Suppressor macrophage treated with lipopolysaccharide for 1 hour (primary cell): ENCODE measurements around the gene IGFBP7.

ENCODE experiments used
- DNase-seq, 3 donors: peaks; one replicate each; pipeline ENCODE4 v3.0.0-alpha.2; 2020 to 2022

Gene IGFBP7, protein sequence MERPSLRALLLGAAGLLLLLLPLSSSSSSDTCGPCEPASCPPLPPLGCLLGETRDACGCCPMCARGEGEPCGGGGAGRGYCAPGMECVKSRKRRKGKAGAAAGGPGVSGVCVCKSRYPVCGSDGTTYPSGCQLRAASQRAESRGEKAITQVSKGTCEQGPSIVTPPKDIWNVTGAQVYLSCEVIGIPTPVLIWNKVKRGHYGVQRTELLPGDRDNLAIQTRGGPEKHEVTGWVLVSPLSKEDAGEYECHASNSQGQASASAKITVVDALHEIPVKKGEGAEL

DNA sequence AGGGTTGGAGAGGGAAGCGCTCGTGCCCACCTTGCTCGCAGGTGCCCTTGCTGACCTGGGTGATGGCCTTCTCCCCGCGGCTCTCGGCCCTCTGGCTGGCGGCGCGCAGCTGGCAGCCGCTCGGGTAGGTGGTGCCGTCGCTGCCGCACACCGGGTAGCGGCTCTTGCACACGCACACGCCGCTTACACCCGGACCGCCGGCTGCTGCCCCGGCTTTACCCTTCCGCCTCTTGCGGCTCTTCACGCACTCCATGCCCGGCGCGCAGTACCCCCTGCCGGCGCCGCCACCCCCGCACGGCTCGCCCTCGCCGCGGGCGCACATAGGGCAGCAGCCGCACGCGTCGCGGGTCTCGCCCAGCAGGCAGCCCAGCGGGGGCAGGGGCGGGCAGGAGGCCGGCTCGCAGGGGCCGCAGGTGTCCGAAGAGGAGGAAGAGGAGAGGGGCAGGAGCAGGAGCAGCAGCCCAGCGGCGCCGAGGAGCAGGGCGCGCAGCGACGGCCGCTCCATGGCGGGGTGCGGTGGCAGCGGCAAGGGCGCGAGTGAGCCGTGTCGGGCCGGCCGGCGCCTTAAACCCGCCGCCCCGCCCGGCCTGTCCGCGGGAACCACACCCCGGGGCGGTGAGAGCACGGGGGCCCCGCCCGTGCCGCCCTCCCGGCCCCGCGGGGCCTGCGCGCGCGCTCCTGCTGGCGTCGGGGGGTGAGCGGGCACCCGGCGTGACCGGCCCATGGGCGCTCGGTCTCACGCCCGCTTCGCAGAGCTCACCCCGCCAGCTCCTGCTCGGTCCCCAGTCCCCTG lies at the start of gene IGFBP7:
Gene IGFBP7 (minus strand): TSS at position 539 of the 793 bp plus-strand sequence. CDS start 34 bp downstream, at position 505.
- peak; percentile 35 to 68 (median 55) for DNase-seq

DNA sequence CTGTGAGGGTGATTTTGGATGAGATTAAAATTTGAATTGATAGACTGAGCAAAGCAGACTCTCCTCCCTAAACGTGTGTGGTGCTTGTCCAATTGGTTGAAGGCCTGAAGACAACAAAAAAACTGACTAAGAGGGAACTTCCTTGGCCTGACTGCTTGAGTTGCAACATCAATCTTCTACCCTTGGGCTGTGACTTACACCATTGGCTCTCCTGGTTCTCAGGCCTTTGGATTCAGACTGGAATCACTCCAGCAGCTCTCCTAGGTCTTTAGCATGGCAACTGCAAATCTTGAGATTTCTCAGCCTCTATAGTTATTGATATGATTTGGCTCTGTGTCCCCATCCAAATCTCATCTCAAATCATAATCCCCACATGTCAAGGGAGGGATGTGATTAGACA lies 49.7 kb upstream of the IGFBP7 start:
- peak in 2 of 3 donors; percentile 30 to 31 for DNase-seq

DNA sequence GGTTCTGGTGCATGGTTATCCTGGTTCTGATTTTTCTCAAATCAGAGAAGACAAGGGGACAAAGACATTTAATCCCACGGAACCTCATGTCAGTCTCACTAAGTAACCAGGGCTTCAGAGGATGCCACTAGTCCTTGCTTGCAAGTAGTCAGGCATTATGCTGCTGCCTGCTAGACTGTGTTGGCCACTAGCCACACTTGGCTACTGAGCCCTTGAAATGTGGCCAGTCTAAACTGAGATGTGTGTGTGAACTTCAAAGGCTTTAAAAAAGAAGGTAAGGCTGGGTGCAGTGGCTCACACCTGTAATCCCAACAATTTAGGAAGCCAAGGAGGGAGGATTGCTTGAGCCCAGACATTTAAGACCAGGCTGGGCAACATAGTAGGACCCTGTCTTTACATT lies 48.6 kb upstream of the IGFBP7 start:
- no peak for DNase-seq

DNA sequence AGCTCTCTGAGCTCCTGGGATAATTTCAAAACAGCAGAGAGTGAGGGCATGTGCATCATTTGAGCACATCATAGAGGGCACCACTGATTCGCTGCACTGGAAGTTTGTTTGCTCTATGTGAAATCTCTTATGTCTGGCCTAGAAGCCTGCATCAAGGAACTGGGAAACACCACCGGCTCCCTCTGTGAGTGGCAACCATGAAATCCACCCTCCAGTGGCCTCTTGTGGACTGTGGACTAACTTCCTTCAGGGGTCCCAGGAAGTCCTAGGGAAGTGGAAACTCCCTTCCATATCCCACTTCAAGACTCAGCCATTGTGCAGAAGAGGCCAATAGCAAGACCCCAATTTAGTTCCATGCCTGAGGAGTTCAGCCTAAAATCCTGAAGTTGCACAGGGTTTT lies 48.0 kb upstream of the IGFBP7 start:
- no peak for DNase-seq

DNA sequence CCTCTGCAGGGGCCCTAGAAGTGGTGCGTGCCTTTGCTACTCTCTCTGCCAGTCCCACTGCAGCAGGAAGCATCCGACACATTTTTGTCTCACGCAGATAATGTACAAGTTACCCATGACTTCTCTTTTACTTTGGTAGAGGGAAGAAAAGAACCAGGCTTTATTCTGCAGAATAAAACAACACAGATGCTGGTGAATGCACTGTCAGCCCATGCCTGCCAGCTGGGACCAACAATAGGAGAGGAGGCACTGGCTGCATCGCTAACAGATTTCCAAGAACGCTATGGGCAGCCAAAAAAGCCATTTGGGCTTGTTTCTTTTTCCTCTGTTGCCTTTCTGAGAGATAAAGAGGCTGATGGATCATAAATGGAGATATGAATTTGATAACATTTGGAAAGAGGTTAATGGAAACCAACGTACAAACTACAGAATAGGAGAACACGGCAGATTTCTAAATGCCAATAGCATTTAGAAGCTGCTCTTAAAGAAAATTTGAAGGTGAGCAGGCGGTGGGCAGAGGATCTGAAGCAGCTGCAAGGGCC lies 47.5 kb upstream of the IGFBP7 start:
- DNase-seq = no peak

DNA sequence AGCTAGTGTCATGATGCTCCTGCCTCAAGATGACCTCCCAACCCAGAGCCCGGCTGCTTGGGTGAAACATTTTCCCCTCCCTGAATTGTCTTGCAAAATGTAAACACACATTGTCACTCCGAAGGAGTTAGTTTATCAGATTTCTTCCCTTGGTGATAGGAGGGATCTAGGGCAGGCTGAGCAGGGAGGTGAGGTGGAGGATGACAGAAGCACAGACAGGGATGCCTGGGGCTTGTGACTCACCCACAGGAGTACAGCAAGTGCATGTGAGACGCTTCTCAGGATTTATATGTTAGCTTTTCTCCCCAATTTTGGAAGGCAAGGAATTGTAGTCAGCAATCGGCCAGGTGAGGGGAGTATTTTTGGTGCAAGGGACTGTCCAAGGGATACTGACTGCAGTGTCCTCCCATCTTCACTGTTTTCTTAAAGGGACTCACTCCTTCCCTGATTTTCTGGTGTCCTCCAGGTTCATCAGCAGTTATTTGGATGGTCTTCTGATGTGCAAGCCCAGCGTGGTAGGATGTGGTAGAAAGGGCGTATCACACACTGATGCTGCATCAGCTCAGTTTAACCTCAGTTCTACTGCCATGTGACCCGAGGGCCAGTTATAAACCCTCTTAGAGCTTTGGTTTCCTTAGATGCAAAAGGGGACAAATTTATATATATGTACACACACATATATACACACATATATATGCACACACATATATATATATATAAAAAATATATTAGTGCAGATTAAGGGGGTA lies 46.2 kb upstream of the IGFBP7 start:
- no peak for DNase-seq

DNA sequence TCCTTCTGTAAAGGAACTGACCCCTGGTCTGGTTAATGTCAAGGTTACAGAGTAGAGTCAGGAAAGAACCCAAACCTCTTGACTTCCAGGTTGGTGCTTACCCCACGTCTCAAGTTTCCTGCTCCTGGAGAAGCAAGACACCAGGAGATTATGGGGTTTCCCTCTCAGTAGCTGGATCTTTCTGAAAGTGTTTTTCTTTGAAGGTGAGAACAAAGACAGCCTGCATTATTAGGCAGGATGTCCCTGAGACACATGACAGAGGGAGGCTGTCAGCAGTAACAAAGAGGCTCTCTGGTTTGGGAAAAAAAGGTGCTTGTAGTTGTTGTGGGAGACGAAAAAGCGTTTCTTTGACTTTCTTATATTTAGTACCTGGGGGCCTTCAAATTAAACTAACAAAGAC lies 44.7 kb upstream of the IGFBP7 start:
- no peak for DNase-seq

DNA sequence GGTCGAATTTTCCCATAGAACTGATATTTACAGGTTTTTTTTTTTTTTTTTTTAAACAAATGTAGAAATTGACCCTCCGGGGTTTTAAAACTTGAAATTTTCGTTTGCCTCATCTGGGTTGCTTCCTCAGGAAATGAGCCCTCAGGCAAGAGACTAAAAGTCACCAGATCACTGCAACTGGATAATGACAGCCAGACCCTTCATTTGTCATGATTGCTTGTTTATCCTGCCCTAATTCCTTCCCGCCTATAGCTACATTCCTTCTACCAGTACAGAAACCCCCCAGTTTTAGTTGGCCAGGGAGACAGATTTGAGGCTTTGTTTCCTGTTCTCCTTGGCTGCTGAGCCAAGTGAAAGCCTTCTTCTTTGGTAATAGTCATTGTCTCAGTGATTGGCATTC lies 44.0 kb upstream of the IGFBP7 start:
- DNase-seq = peak; percentile 13 to 22 (median 16)

DNA sequence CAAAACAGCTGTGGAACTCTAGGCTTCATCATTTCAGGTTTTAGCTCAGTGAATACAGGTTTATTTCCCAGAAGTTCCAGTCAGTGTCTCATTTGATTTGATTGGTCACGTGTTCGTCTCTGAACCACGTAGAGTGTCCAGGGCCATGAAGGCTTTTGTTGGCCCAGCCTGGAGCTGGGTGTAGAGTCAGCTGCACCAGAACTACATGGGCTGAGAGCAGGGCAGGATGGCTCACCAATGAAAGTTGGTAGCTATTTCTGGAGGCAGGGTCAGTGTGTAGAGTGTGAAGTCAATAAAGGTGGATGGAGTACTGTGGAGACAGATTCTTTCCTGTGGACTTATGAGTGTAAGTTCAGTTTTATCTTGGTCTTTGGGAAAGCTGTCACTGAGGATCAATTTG lies 43.0 kb upstream of the IGFBP7 start:
- no peak for DNase-seq

DNA sequence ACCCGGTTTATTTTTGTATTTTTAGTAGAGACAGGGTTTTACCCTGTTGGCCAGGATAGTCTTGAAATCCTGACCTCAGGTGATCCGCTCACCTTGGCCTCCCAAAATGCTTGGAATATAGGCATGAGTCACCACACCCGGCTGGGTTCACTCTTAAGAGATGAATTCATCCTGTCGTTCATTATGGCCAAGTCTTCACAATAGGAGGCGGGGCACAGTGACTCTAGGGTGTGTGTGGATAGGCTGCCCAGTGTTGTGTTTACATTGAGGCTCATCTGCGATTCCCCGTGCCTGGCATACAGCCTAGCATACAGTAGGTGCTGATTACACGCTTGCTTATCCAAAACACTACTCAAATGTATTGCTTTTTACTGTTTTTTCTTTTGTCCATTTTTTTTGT lies 41.3 kb upstream of the IGFBP7 start:
- DNase-seq = no peak

DNA sequence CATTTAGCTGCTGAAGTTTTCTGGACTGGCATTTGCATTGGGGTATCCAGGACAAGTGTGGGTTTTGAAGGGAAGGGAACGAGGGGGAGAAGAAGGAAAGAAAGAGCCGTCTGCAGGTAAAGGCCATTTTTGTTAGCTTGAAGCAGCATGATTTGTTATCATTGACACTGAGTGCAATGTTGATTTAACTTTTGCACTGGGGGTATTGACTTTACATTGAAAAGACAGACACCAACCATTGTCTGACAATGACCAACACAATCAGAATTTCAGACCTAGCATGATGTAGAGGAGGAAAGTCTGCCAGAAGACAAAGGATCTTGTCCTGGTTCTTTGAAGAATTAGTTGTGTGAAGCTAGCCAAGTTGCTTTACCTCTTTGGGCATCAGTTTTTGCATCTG lies 39.6 kb upstream of the IGFBP7 start:
- no peak for DNase-seq

DNA sequence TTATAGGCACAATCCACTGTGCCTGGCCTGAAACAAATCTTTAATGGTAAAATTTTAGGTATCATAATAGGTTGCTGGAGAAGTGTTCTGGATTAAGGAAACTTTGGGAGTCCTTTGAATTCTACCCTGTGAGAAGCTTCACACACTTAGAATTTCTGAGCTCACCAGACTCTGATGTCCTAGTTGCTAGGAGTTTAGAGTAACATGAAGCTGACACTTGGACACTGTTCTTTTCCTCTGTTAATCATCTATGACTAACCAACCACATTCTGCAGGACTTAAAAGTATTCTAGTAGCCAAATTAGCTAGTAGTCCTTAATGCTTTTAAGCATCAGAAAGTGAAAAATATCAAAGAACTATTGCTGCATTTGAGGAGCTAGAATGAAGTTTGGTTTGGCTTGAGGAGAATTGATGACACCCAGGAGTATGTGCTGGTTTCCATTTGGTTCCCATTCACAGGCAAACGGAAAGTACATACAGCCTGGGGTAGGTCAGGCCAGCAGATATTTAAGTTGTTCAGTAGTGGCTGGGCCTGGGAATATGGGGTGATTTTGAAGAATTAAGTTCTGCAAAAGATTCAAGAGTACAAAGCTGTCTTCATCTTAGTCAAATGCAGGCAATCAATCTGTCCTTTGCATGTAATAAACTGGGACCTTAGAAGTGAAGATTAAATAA lies 38.8 kb upstream of the IGFBP7 start:
- no peak for DNase-seq

DNA sequence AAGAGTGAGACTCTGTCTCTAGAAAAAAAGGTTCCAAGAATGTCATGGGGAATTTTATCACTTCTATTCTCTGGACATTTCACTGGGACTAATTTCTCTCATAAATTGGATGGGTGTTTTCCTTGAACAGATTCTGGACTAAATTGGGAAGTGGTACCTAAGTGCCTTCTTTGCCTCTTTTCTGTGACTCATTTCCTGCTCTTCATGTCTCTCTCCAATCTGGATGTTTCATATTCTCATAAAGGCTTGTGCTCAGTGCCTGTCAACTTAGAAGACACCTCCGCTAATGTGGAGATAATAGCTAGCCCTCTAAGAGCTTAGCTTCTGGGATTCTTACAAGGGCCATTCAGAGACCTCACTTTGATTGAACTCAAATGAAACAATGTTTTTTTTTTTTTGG lies 38.0 kb upstream of the IGFBP7 start:
- DNase-seq = peak in 1 of 3 donors; percentile 15

DNA sequence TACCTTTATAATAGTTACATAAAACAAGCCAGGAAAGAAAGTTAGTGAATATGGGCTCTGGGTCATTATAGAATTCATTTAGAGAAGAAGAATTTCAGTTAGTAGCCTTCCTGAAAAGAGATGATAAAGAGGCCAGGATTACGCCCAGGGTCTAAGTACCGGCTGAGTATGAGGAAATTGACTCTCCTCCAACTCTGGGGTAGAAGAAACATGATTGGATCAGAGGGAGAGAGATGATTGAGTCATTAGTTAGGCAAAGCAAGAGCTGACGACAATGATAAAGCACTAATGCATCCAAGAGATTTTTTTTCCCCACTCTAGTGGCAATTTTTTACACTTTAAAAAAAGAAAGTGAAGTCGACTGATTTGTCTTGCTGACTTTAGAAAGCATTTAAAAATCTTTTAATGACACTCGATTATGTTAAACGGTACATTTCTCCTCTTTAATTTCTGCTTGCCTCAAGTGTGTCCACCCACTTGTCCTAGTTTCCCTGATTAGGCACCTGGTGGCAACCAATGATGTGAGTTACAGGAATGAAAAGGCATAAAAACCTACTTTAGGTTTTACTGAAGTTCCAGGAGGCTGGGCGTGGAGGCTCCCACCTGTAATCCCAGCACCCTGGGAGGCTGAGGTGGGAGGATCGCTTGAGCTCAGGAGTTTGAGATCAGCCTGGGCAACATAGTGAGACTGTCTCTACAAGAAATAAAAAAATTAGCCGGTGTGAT lies 37.3 kb upstream of the IGFBP7 start:
- DNase-seq = no peak

DNA sequence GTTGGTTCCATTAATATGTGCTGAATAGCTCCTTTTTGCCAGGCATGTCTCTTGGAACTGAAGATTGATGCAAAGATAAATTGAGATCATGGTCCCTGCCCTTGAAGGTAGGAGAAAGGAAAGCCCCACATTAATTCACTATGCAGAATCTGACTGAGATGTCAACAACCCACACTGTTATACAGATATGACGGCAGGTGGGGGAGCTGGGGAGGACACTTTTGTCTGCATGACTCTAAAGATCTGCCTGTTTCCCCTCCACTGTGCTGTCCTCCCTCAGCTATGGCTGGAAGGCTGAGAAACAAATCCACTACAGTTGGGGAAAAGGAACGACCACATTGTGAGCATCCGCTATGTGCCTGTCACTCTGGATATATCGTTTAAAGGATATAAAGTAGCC lies 36.3 kb upstream of the IGFBP7 start:
- DNase-seq = no peak

DNA sequence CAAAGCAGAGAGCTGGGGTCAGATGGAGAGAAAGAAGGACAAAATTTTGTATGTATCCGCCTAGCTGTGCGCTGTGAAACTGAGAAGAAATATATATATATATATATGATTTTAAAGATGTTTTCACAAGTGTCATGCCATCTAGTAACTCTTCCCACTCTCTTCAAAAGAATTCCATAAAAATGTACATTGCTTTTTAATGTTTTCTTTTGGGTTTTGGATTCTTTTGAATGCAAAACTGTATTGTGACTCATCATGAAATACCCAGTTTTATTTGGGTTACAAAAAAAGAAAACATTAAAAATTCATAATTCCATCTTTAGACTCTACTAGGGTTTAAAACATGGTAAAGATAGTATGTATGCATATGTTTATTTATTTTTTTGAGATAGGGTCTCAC lies 34.3 kb upstream of the IGFBP7 start:
- no peak for DNase-seq

DNA sequence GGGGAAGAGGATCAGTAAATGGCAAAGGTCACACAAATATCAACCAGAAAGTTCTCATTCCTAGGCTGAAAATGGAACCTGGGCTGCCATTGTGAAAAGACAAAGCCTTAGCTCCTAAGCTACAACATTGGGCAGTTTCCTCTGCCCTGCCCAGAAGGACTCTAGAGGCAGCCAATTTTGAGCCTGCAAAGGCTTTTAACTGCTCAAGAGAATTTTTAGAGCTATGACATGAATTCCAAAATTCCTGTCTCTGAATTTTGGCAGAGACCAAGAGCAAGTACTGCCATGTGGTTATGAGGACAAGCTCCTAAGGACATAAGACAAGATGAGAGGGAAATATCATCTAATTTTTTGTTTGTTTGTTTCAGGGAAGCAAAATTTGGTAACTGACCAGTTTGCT lies 29.6 kb upstream of the IGFBP7 start:
- no peak for DNase-seq

DNA sequence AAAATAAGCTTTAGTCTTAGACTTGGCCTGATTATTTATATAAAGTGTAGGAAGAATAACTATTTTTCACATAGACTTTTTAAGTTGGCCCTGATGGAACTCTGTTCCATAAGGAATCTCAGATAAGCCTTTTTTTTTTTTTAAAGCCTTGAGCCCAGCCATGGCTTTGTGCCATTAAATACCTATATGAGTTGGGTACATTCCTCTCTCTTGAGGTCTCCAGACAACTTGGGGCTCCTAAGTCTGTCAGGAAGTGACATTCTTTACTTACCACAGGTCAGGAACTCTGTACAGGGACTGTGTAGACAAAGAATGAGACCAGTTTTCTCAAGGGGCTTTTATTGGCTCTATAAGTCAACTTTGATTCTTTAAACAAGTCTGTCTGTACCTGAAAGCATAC lies 27.1 kb upstream of the IGFBP7 start:
- no peak for DNase-seq

DNA sequence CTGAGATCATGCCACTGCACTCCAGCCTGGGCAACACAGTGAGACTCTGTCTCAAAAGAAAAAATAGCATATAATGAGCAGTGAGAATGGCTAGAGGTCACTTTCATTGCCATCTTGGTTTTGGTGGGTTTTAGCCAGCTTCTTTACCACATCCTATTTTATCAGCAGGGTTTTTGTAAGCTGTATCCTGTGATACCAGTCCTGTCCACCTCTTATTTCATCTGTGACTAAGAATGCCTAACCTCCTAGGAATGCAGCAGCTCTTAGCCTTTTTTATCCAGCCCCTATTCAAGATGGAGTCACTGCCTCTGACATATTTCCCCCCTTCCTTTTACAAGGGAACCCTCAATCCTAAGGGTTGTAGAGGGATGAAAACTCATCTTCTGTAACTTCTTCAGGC lies 26.1 kb upstream of the IGFBP7 start:
- DNase-seq = no peak

DNA sequence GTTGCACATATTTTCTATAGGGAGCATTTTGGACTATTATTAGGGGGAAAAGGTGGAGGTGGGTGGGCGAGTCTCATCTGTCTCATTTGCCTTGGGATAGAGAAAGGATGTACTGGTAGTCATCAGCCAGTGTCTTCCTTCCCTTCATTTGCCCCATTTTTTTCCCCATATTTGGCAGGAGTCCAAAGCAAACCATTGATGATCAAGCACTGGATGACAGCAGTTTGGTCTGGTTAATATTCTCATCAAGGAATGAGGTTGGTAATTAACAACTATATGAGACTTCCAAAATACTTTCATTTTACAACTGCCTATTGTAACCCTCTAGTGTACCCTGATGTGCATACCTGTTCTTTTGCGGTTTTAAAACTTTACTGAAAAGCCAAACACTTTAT lies 22.6 kb upstream of the IGFBP7 start:
- no peak for DNase-seq

DNA sequence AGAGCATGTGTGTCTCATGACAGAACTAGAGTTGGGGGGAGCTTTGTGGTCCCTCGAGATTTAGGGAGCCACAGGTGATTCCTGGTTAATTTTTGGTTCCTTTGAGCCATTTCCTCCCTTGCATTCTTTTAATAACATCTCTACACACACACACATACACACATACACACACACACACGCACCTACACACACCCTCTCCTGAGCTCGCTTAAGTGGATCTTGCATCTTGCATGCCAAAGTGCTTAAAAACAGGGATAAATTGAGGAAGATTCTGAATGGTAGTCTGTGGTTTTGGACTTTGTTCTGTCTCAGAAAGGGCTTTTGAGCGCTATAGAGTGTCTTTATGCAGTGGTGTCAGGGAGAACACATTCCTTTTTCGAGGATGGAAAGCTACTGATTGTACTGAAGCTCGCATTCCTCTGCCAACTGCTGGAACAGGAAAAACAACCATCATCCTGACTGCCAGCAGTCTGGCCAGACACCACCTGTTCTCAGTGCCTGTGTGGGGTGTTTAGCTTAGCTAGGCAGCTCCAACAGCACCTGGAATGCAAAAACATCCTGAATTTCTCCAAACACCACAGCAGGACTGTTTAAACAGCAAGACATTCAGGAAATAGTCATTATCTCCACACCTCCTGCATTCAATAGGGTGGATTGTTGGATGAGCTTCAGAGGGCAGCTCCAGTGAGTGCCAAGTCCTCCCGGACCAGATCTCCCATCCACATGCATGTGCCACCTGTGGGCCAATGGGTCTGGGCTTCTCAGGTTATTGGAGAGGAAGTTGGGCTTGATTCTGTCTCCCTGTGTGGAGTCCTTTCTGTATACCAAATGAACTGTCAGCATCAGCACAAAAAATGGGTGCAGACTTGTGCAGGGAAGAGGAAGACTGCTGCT lies 21.9 kb upstream of the IGFBP7 start:
- DNase-seq = no peak
